Epithelial cell of esophagus (primary cell): ENCODE results near the gene ZNF827.
A peak's percentile ranks its signal among the peaks of the same experiment; 100 is the strongest.

Experiments used
- DNase-seq: peaks from one replicate; pipeline ENCODE4 v3.0.0; 2010; ENCODE audit warnings: low read depth
- H3K4me3 ChIP-seq: 2 replicates; pipeline ENCODE4 v1.5.1; 2011; ENCODE audit warnings: mild to moderate bottlenecking, low read length, control low read depth
- CTCF ChIP-seq: IDR thresholded peaks from 2 replicates; pipeline ENCODE4 v1.5.1; 2011; ENCODE audit warnings: low read depth, mild to moderate bottlenecking, low read length, control low read depth, inconsistent platforms; ENCODE audit not compliant: insufficient read depth; ENCODE audit errors: missing control alignments

Gene ZNF827

GRCh38 chr4:145756244-145756643 is 182.4 kb downstream of the ZNF827 start:
- no peak for DNase-seq
- no peak for TF ChIP-seq CTCF
- H3K4me3 ChIP-seq, result no peak overlapping the region

GRCh38 chr4:145755802-145756201 is 182.8 kb downstream of the ZNF827 start:
- H3K4me3 ChIP-seq, result no peak overlapping the region
- TF ChIP-seq CTCF, result no peak
- DNase-seq, result no peak

GRCh38 chr4:145743641-145744040 is 195.0 kb downstream of the ZNF827 start:
- no peak overlapping the region for H3K4me3 ChIP-seq
- DNase-seq, result no peak
- TF ChIP-seq CTCF, result no peak

- no peak for DNase-seq
- no peak overlapping the region for H3K4me3 ChIP-seq
- TF ChIP-seq CTCF, result no peak
Measured at GRCh38 chr4:145740806-145741205, 197.8 kb downstream of the ZNF827 start.

GRCh38 chr4:145739845-145740244 is 198.8 kb downstream of the ZNF827 start:
- H3K4me3 ChIP-seq, result no peak overlapping the region
- TF ChIP-seq CTCF, result no peak
- DNase-seq, result no peak

GRCh38 chr4:145736241-145736831 is 202.3 kb downstream of the ZNF827 start:
- no peak for TF ChIP-seq CTCF
- no peak overlapping the region for H3K4me3 ChIP-seq

GRCh38 chr4:145735827-145736226 is 202.8 kb downstream of the ZNF827 start:
- no peak for DNase-seq
- TF ChIP-seq CTCF, result no peak
- H3K4me3 ChIP-seq, result no peak overlapping the region

More at GRCh38 chr4:145736241-145736831, 202.3 kb downstream of the ZNF827 start:
- peak; percentile 33 for DNase-seq
